A673 (cell line): ENCODE results near the gene RASSF1.

Source experiments
- EZH2 ChIP-seq: fragments of 200-600 bp; sonication (generic); IDR thresholded peaks from 2 replicates; pipeline ENCODE4 v1.6.1; 2017; ENCODE audit warnings: borderline replicate concordance, low read depth, mild to moderate bottlenecking, mixed read lengths, antibody characterized with exemption, low read length; ENCODE audit not compliant: poor library complexity, severe bottlenecking
- TF ChIP-seq, protein P1 (sequence below): fragments of 300-800, 200-600 bp; sonication (generic); conservative IDR thresholded peaks from 2 replicates; pipeline ENCODE4 v1.5.1; 2017; ENCODE audit warnings: low read depth, mild to moderate bottlenecking, antibody characterized with exemption, low read length, moderate library complexity, mixed read lengths

DNA sequence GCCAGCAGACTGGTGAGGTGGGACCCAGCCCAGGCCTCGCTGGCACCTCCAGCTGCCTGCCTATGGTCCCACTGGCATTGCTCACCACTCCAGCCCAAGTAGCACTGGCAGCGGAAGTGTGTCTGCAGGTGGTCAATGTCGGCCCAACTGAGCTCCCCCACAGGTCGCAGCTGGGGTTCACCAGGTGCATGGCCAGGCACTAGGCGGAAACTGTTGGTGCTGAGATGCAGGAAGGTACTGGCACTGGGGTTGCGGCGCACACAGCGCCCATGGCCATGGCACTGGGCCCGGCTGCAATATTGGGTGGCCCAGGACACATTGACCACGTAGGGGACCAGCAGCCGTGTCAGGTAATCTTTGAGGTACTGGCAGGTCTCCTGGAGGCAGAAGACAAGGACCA is 22.5 kb downstream of the RASSF1 start:
- TF ChIP-seq, protein P1, sequence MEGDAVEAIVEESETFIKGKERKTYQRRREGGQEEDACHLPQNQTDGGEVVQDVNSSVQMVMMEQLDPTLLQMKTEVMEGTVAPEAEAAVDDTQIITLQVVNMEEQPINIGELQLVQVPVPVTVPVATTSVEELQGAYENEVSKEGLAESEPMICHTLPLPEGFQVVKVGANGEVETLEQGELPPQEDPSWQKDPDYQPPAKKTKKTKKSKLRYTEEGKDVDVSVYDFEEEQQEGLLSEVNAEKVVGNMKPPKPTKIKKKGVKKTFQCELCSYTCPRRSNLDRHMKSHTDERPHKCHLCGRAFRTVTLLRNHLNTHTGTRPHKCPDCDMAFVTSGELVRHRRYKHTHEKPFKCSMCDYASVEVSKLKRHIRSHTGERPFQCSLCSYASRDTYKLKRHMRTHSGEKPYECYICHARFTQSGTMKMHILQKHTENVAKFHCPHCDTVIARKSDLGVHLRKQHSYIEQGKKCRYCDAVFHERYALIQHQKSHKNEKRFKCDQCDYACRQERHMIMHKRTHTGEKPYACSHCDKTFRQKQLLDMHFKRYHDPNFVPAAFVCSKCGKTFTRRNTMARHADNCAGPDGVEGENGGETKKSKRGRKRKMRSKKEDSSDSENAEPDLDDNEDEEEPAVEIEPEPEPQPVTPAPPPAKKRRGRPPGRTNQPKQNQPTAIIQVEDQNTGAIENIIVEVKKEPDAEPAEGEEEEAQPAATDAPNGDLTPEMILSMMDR = no peak
- TF ChIP-seq EZH2 = no peak
